ENCODE results near the gene HHIPL1.

- TF ChIP-seq, protein P1, sequence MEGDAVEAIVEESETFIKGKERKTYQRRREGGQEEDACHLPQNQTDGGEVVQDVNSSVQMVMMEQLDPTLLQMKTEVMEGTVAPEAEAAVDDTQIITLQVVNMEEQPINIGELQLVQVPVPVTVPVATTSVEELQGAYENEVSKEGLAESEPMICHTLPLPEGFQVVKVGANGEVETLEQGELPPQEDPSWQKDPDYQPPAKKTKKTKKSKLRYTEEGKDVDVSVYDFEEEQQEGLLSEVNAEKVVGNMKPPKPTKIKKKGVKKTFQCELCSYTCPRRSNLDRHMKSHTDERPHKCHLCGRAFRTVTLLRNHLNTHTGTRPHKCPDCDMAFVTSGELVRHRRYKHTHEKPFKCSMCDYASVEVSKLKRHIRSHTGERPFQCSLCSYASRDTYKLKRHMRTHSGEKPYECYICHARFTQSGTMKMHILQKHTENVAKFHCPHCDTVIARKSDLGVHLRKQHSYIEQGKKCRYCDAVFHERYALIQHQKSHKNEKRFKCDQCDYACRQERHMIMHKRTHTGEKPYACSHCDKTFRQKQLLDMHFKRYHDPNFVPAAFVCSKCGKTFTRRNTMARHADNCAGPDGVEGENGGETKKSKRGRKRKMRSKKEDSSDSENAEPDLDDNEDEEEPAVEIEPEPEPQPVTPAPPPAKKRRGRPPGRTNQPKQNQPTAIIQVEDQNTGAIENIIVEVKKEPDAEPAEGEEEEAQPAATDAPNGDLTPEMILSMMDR (IDR thresholded peaks at IDR 0.05): no peak
- TF ChIP-seq POLR2A (IDR thresholded peaks at IDR 0.05) (no peak), EP300 (IDR thresholded peaks at IDR 0.05) (no peak)
These were observed 41.3 kb upstream of the HHIPL1 start, which contains the start of gene CCDC85C for GRCh38 chr14:99603471-99604277.

All from tibial nerve (tissue), 4 donors.